HCT116 (cell line): ENCODE measurements around the gene SF3A2.

Source experiments
- ATF3 ChIP-seq: IDR thresholded peaks from 2 replicates; pipeline ENCODE4 v1.6.1; 2012
- CTCF ChIP-seq, 3 experiments: fragments of 200-600 bp in 1 of 3; sonication (generic) in 1 of 3; IDR thresholded peaks in 2 of 3; conservative IDR thresholded peaks in 1 of 3; 2 replicates each; pipeline ENCODE4 v1.5.1; 2012 to 2017; ENCODE audit warnings: low read depth in 2 of 3, low read length in 2 of 3, antibody characterized with exemption in 1 of 3, borderline replicate concordance in 1 of 3, control low read depth in 1 of 3, mild to moderate bottlenecking in 1 of 3, mixed read lengths in 1 of 3, mixed run types in 1 of 3, moderate library complexity in 1 of 3; ENCODE audit not compliant: insufficient read depth in 1 of 3
- EZH2 ChIP-seq: fragments of 200-600 bp; sonication (generic); IDR thresholded peaks from 2 replicates; pipeline ENCODE4 v1.6.1; 2017; ENCODE audit warnings: antibody characterized with exemption, mixed run types
- EZH2phosphoT487 ChIP-seq: fragments of 200-600 bp; IDR thresholded peaks from 2 replicates; pipeline ENCODE4 v1.6.1; 2018; ENCODE audit warnings: antibody characterized with exemption, borderline replicate concordance
- JUND ChIP-seq: IDR thresholded peaks from 2 replicates; pipeline ENCODE4 v1.6.1; 2012
- MAX ChIP-seq: IDR thresholded peaks from 2 replicates; pipeline ENCODE4 v1.6.1; 2012
- POLR2A ChIP-seq: IDR thresholded peaks from 2 replicates; pipeline ENCODE4 v1.7.0; 2011; ENCODE audit warnings: borderline replicate concordance; ENCODE audit not compliant: insufficient read depth, insufficient read length; ENCODE audit errors: extremely low read depth
- POLR2AphosphoS5 ChIP-seq: IDR thresholded peaks from 2 replicates; pipeline ENCODE4 v1.6.1; 2011; ENCODE audit warnings: mild to moderate bottlenecking, low read depth, low read length, moderate library complexity
- REST ChIP-seq: IDR thresholded peaks from 2 replicates; pipeline ENCODE4 v1.6.1; 2012; ENCODE audit warnings: low read depth
- TCF7L2 ChIP-seq: IDR thresholded peaks from 2 replicates; pipeline ENCODE4 v1.7.0; 2011; ENCODE audit warnings: borderline replicate concordance, inconsistent platforms; ENCODE audit not compliant: insufficient read depth, insufficient read length; ENCODE audit errors: extremely low read depth

- TF ChIP-seq EZH2 (no peak), ATF3 (no peak), CTCF (IDR thresholded peaks at IDR 0.05 in 2 of 3, conservative IDR thresholded peaks at IDR 0.05 in 1 of 3; ENCODE audit: borderline replicate concordance in 1 of 3, insufficient read depth in 1 of 3, low read depth in 2 of 3, low read length in 2 of 3) (no peak), POLR2A (no peak), EZH2phosphoT487 (no peak), MAX (no peak), JUND (no peak), POLR2AphosphoS5 (no peak), TCF7L2 (no peak), REST (no peak)
These were observed 19.0 kb upstream of the SF3A2 start for GRCh38 chr19:2217591-2217990.
